Measurements from ENCODE around the gene SLC25A22. TPM values are rescaled to one million over a fixed set of nuclear protein-coding genes. Genes with fewer than 3 reads are reported as not detected.

Gene SLC25A22
- polyA plus RNA-seq, 2 of the 4 experiments (the other 2 are of a cell fraction) = 13.5 to 18.7 TPM

GRCh38 chr11:811446-812245 lies 13.6 kb upstream of the SLC25A22 start:
- Histone ChIP-seq H3K4me3 (peak overlapping the region; percentile 94), H3K27ac (peak overlapping the region; percentile 95 to 97), H3K9me3 (no peaks in the 10 kb centered on the region), H3K4me1 (peaks cover 37% of the 10 kb centered on the region), H3K4me2 (peak overlapping the region; percentile 87)
- FAIRE-seq (no peak), DNase-seq (ENCODE audit: low read depth in 1 of 2, low spot score in 1 of 2) (no peak), ATAC-seq (no peak)
- 66% methylated on average over 12 of the region's 14 CpGs for WGBS (ENCODE audit: missing lambda C conversion rate)
- ChIA-PET CTCF (interaction anchor here (0.9 to 1.2 kb wide), 2 partner anchors 9 to 13 kb away, joined by 3 to 7 read pairs; no protein-coding TSS in a partner anchor), POLR2A (interaction anchor here (1.1 to 1.5 kb wide), 2 partner anchors 7 to 22 kb away, joined by 3 to 6 read pairs; partner anchors contain the start of gene PNPLA2)
- TF ChIP-seq HOXA7 (CRISPR knock-in tag; IDR thresholded peaks at IDR 0.05) (no peak), FOSB (CRISPR knock-in tag; IDR thresholded peaks at IDR 0.05) (no peak), CEBPB (IDR thresholded peaks at IDR 0.05) (no peak), ZFP36 (IDR thresholded peaks at IDR 0.05; ENCODE audit: borderline replicate concordance, partially characterized antibody) (no peak), POLR2AphosphoS2 (conservative IDR thresholded peaks at IDR 0.05; ENCODE audit: low read length) (no peak; the same call in 1 of the 2 replicates), FOSL2 (IDR thresholded peaks at IDR 0.05) (no peak), FOSL2 (CRISPR knock-in tag; IDR thresholded peaks at IDR 0.05) (no peak), EHF (CRISPR knock-in tag; IDR thresholded peaks at IDR 0.05) (no peak), RFX5 (IDR thresholded peaks at IDR 0.05) (no peak), MAZ (IDR thresholded peaks at IDR 0.05; ENCODE audit: borderline replicate concordance, low read depth, low read length) (no peak), CBX2 (IDR thresholded peaks at IDR 0.05; ENCODE audit: borderline replicate concordance, low read depth) (no peak), ZSCAN20 (CRISPR knock-in tag; IDR thresholded peaks at IDR 0.05) (no peak), CBX8 (IDR thresholded peaks at IDR 0.05) (no peak)

- peak overlapping the region; percentile 94 for H3K4me3 ChIP-seq
- FAIRE-seq (no peak), DNase-seq (ENCODE audit: low read depth in 1 of 2, low spot score in 1 of 2) (no peak), ATAC-seq (peak in 1 of 2 experiments; percentile 1; a peak in 3 of 6 replicates)
- 0% methylated on average over 16 of the region's 55 CpGs for WGBS (ENCODE audit: missing lambda C conversion rate)
- ChIA-PET CTCF (interaction anchor here (2.0 kb wide), 1 partner anchor 11 kb away, joined by 10 read pairs; no protein-coding TSS in a partner anchor), POLR2A (interaction anchor here (1.0 to 2.0 kb wide), 9 partner anchors 9 to 234 kb away, joined by 3 to 35 read pairs (median 6); partner anchors contain the start of genes CD151, CEND1, CHID1 and PHRF1)
- peak overlapping the region; percentile 87 for H3K4me2 ChIP-seq
- peak overlapping the region; percentile 95 to 97 for H3K27ac ChIP-seq
- H3K4me1 ChIP-seq = peaks cover 37% of the 10 kb centered on the region
- no peaks in the 10 kb centered on the region for H3K9me3 ChIP-seq
- no peak for TF ChIP-seq CHD4 (IDR thresholded peaks at IDR 0.05; ENCODE audit: borderline replicate concordance)
- no peak for TF ChIP-seq RFX5 (IDR thresholded peaks at IDR 0.05)
- peak in 1 of 2 experiments; percentile 41; a peak in 2 of 5 replicates for TF ChIP-seq JUN (IDR thresholded peaks at IDR 0.05)
- no peak for TF ChIP-seq EHF (CRISPR knock-in tag; IDR thresholded peaks at IDR 0.05)
- no peak for TF ChIP-seq ZSCAN20 (CRISPR knock-in tag; IDR thresholded peaks at IDR 0.05)
- peak; percentile 32; the same call in 1 of the 2 replicates for TF ChIP-seq HMGXB4 (CRISPR knock-in tag; IDR thresholded peaks at IDR 0.05; ENCODE audit: borderline replicate concordance)
- no peak for TF ChIP-seq RNF2 (IDR thresholded peaks at IDR 0.05; ENCODE audit: borderline replicate concordance, low read depth)
- no peak for TF ChIP-seq ZC3H11A (IDR thresholded peaks at IDR 0.05)
- no peak for TF ChIP-seq MAX (IDR thresholded peaks at IDR 0.05)
- no peak for TF ChIP-seq SREBF2 (IDR thresholded peaks at IDR 0.05)
- TF ChIP-seq E2F6 (IDR thresholded peaks at IDR 0.05; ENCODE audit: borderline replicate concordance, low read depth) = no peak
- TF ChIP-seq RAD21 (conservative IDR thresholded peaks at IDR 0.05 in 1 of 2, IDR thresholded peaks at IDR 0.05 in 1 of 2) = no peak
- TF ChIP-seq BHLHE40 (IDR thresholded peaks at IDR 0.05; ENCODE audit: low read depth, low read length) = no peak
- no peak for TF ChIP-seq NFE2L2 (conservative IDR thresholded peaks at IDR 0.05; ENCODE audit: low read length)
- no peak for TF ChIP-seq USF2 (IDR thresholded peaks at IDR 0.05)
- no peak for TF ChIP-seq MAFK (IDR thresholded peaks at IDR 0.05; ENCODE audit: partially characterized antibody)
- TF ChIP-seq RCOR1 (IDR thresholded peaks at IDR 0.05; ENCODE audit: low read depth, low read length) = no peak
- peak; percentile 88 for TF ChIP-seq PHF8 (IDR thresholded peaks at IDR 0.05; ENCODE audit: borderline replicate concordance, low read depth)
- TF ChIP-seq RARB (CRISPR knock-in tag; IDR thresholded peaks at IDR 0.05) = no peak
- no peak for TF ChIP-seq ELK1 (IDR thresholded peaks at IDR 0.05; ENCODE audit: low read depth, low read length)
- TF ChIP-seq BCL3 (IDR thresholded peaks at IDR 0.05) = 0 out of 3 replicates have a peak, but pooled peaks have one; percentile 78
These were observed 12.0 kb upstream of the SLC25A22 start for GRCh38 chr11:810040-810567.

Measured in A549 (cell line).